Subcutaneous adipose tissue (tissue), 4 donors: Measurements from ENCODE around the gene IL1RAPL1. TPM values are rescaled to one million over a fixed set of nuclear protein-coding genes. Genes with fewer than 3 reads are reported as not detected.

Experiments used
- CTCF ChIP-seq: fragments of 450-650 bp; IDR thresholded peaks from one replicate; pipeline ENCODE4 v1.5.1; 2016; ENCODE audit warnings: low read depth, mild to moderate bottlenecking, control low read depth, antibody characterized with exemption, moderate library complexity
- total RNA-seq, 4 donors: library from RNA; depleted of rRNA; stranded (reverse); fragments of >200 nt; gene quantifications; one replicate each; pipeline ENCODE4 v1.1.0, GENCODE V29; 2016

IL1RAPL1 gene
- total RNA-seq, 4 donors from 2014 or later, result 0.66 TPM; not detected in 3

GRCh38 chrX:29659911-29660310, 1072.7 kb downstream of the IL1RAPL1 start:
- TF ChIP-seq CTCF, result no peak

GRCh38 chrX:29661290-29661689, 1074.0 kb downstream of the IL1RAPL1 start:
- no peak for TF ChIP-seq CTCF

- TF ChIP-seq CTCF, result no peak
These were observed 1074.9 kb downstream of the IL1RAPL1 start for GRCh38 chrX:29662101-29662500.

GRCh38 chrX:29662759-29663503, 1075.7 kb downstream of the IL1RAPL1 start:
- no peak for TF ChIP-seq CTCF

DNA sequence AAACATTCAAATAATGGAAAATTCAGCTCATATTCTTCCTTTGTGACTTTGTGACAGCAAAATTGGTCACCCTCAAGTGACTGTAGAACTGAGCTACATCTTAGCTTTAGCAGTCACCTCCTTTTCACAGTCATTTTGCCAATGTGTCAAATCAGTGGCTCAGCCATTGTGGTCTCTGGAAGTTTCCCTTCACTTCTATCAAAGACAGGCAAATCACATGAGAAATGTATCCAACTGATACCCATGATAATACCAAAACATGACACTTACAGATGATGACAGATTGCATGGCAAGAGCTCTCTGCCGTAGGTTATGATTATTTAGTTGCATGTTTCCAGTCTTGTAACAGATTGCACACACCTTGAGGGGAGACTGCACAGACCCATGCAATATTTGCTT, 1078.3 kb downstream of the IL1RAPL1 start:
- TF ChIP-seq CTCF, result no peak

DNA sequence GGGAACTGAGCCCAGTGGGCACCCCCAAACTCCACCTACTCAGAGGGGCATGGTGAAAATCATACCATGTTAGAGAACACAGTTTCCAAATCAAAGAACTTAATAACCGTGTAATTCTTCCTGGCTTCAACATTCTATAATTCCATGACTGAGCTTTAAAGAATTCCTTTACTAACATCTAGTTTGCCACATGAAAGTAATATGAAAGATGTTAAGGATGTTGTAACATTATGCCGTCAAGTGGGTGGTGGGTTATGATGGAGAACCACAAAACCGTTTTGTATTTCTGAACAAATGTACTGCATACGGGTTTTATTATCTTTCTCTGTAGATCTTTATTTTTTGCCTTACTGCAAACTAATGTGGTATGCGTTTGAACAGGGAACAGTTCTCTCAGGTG, 1079.1 kb downstream of the IL1RAPL1 start:
- no peak for TF ChIP-seq CTCF

DNA sequence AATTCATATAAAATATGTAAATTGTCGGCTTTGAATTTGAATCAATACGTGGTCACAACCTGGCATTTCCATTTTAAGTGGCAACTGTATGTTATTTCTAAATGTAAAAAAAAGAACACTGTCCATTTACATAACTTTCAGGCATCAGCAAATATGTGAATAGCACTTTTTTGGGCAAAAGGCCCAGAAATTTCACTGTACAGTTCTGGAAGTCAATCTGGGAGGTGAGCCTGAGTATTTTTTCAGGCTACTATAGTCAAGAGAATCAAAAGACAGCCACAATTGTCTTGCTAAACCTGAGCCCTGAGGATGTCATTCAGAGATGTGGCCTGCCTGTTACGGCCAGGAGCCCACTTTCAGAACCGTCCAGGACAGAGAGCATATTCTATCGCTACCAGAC, 1084.2 kb downstream of the IL1RAPL1 start:
- no peak for TF ChIP-seq CTCF
